K562 (cell line): ENCODE data around the gene TRIM32. TPM values are rescaled to one million over a fixed set of nuclear protein-coding genes. Genes with fewer than 3 reads are reported as not detected.

Experiments
- ATAC-seq: fragments of 200-7000 bp; cut with Tn5 transposase; 3 replicates; pipeline ENCODE4 v1.9.1; 2020; ENCODE audit warnings: moderate library complexity
- BruUV-seq: library from RNA; stranded (reverse); fragments of 400-500 nt; replicated peaks from 2 replicates; lab custom pipeline; 2021; lab: Mats Ljungman, UMichigan
- CTCF ChIA-PET: fragments of 300-600 bp; formaldehyde crosslinking; extraction: SDS; loops from one replicate; lab custom pipeline; 2021; ENCODE audit warnings: low intra/inter-chr PET ratio; lab: Yijun Ruan, JAX
- POLR2A ChIA-PET: fragments of 300-600, 350-650 bp; sonication (Branson Sonifier 250); formaldehyde crosslinking; extraction: SDS; loops from one replicate; lab custom pipeline; 2021; ENCODE audit warnings: antibody characterized with exemption, inconsistent platforms; lab: Yijun Ruan, JAX
- DNase-seq, 4 experiments: peaks; one replicate each; pipeline versions ENCODE4 v3.0.0 to v3.0.0-alpha.2; 2011 to 2018; ENCODE audit warnings: low spot score in 3 of 4, mixed read lengths in 3 of 4; ENCODE audit errors: extremely low read depth in 1 of 4
- FAIRE-seq: peaks from 2 replicates; lab custom pipeline; 2011; peaks lifted over from hg19 to GRCh38; lab: Jason Lieb, UNC
- H2AFZ ChIP-seq: 2 replicates; pipeline ENCODE4 v1.6.0; 2011; ENCODE audit warnings: low read depth, low read length, control low read depth, inconsistent platforms
- H3K27ac ChIP-seq: fragments of 200-600 bp; 3 replicates; pipeline ENCODE4 v1.8.0; 2011; ENCODE audit warnings: low read depth, mild to moderate bottlenecking, control low read depth, inconsistent platforms, low read length, moderate library complexity, mixed read lengths; ENCODE audit errors: extremely low read depth
- H3K27me3 ChIP-seq, 2 experiments: fragments of 300-600 bp in 1 of 2; 2 replicates in 1 of 2; 3 replicates in 1 of 2; pipeline versions ENCODE4 v1.6.0 to v1.8.0; 2011; ENCODE audit warnings: inconsistent platforms in 2 of 2, low read length in 2 of 2, mild to moderate bottlenecking in 1 of 2, mixed read lengths in 1 of 2, moderate library complexity in 1 of 2; ENCODE audit not compliant: control insufficient read depth in 2 of 2, insufficient read depth in 2 of 2
- H3K36me3 ChIP-seq: fragments of 300-600 bp; 3 replicates; pipeline ENCODE4 v1.8.0; 2011; ENCODE audit warnings: mild to moderate bottlenecking, low read length, inconsistent platforms; ENCODE audit not compliant: control insufficient read depth, insufficient read depth
- H3K4me1 ChIP-seq, 2 experiments: fragments of 200-600 bp in 1 of 2; replicated peaks in 1 of 2; 2 replicates in 1 of 2; 3 replicates in 1 of 2; pipeline versions ENCODE4 v1.5.1 to v1.8.0; 2011; ENCODE audit warnings: inconsistent platforms in 2 of 2, low read length in 2 of 2, mild to moderate bottlenecking in 1 of 2, mixed read lengths in 1 of 2, moderate library complexity in 1 of 2; ENCODE audit not compliant: control insufficient read depth in 2 of 2, insufficient read depth in 2 of 2
- H3K4me2 ChIP-seq: 2 replicates; pipeline ENCODE4 v1.6.1; 2011; ENCODE audit warnings: low read length, control low read depth, inconsistent platforms, mixed read lengths; ENCODE audit not compliant: insufficient read depth
- H3K4me3 ChIP-seq: fragments of 200-600 bp; sonication (generic), shearing (Covaris generic); 2 replicates; pipeline ENCODE4 v1.5.1; 2016; ENCODE audit warnings: control low read depth, inconsistent platforms
- H3K79me2 ChIP-seq: fragments of 200-600 bp; 3 replicates; pipeline ENCODE4 v1.8.0; 2011; ENCODE audit warnings: low read length, inconsistent platforms; ENCODE audit not compliant: control insufficient read depth, insufficient read depth
- H3K9ac ChIP-seq, 2 experiments: 2 replicates each; pipeline versions ENCODE4 v1.6.0 to v1.6.1; 2011; ENCODE audit warnings: low read depth in 2 of 2, low read length in 2 of 2, control low read depth in 1 of 2, inconsistent platforms in 1 of 2, mild to moderate bottlenecking in 1 of 2, mixed read lengths in 1 of 2; ENCODE audit not compliant: insufficient read depth in 1 of 2
- H3K9me1 ChIP-seq: one replicate; pipeline ENCODE4 v1.6.0; 2011; ENCODE audit warnings: inconsistent platforms, mild to moderate bottlenecking, low read length, moderate library complexity; ENCODE audit not compliant: control insufficient read depth, insufficient read depth
- H3K9me3 ChIP-seq: replicated peaks from 2 replicates; pipeline ENCODE4 v1.5.1; 2011; ENCODE audit warnings: low read depth, low read length, inconsistent platforms; ENCODE audit not compliant: control insufficient read depth, insufficient read depth
- H4K20me1 ChIP-seq: replicated peaks from 2 replicates; pipeline ENCODE4 v1.6.1; 2011; ENCODE audit warnings: low read length, inconsistent platforms, mixed read lengths; ENCODE audit not compliant: control insufficient read depth, insufficient read depth
- DIDO1 ChIP-seq: fragments of 450-650 bp; IDR thresholded peaks from 2 replicates; pipeline ENCODE4 v1.6.1; 2016; ENCODE audit warnings: low read depth, missing biosample characterization, missing genetic modification characterization
- KDM5B ChIP-seq: fragments of 200-600 bp; sonication (generic); IDR thresholded peaks from 2 replicates; pipeline ENCODE4 v1.6.1; 2012; ENCODE audit warnings: low read depth, mild to moderate bottlenecking, moderate library complexity, low read length, control low read depth, inconsistent platforms; ENCODE audit not compliant: insufficient replicate concordance
- MBD1 ChIP-seq: fragments of 250-450 bp; sonication (Bioruptor Pico); IDR thresholded peaks from 2 replicates; pipeline ENCODE4 v1.8.0; 2022; ENCODE audit warnings: inconsistent platforms
- RBM34 ChIP-seq: fragments of 200-400 bp; formaldehyde crosslinking; IDR thresholded peaks from 2 replicates; pipeline ENCODE4 v1.6.1; 2018; ENCODE audit warnings: low read length, borderline replicate concordance; ENCODE audit not compliant: insufficient read depth
- SMAD3 ChIP-seq: fragments of 450-650 bp; formaldehyde crosslinking; conservative IDR thresholded peaks from 2 replicates; pipeline ENCODE4 v1.4.0; 2020; ENCODE audit warnings: mild to moderate bottlenecking
- SREBF2 ChIP-seq: sonication (generic); formaldehyde crosslinking; IDR thresholded peaks from 2 replicates; pipeline ENCODE4 v1.4.0; 2020; ENCODE audit warnings: mild to moderate bottlenecking, missing genetic modification reagents
- VEZF1 ChIP-seq: fragments of 200-800 bp; sonication (Bioruptor generic); IDR thresholded peaks from 2 replicates; pipeline ENCODE4 v1.6.1; 2017; ENCODE audit warnings: missing genetic modification characterization, missing compliant biosample characterization
- ZBTB34 ChIP-seq: fragments of 250-450 bp; sonication (Bioruptor Pico); IDR thresholded peaks from 2 replicates; pipeline ENCODE4 v1.8.0; 2021; ENCODE audit warnings: mild to moderate bottlenecking, moderate library complexity
- ZNF23 ChIP-seq: fragments of 250-450 bp; sonication (Bioruptor Pico); IDR thresholded peaks from 2 replicates; pipeline ENCODE4 v1.4.0; 2020; ENCODE audit warnings: mild to moderate bottlenecking
- WGBS: fragments of 100-300 bp; shearing (Covaris generic); methylation state at CpG from one replicate; pipeline ENCODE4 v1.1.6; 2016; ENCODE audit warnings: low coverage, mixed read lengths; ENCODE audit not compliant: insufficient coverage; ENCODE audit errors: missing lambda C conversion rate; 5-methylcytosine and 5-hydroxymethylcytosine counted together
- in situ Hi-C: fragments of 300-500 bp; cut with MboI; formaldehyde crosslinking; loops from 4 replicates; pipeline ENCODE4 v1.15.0; 2018; ENCODE audit warnings: inconsistent platforms, mixed read lengths
- intact Hi-C: fragments of 100-400 bp; cut with micrococcal nuclease; formaldehyde crosslinking; loops from 2 replicates; pipeline ENCODE4 v1.14.2; 2022
- polyA plus RNA-seq, 8 experiments: library from polyadenylated mRNA; depleted of rRNA in 4 of 8; stranded (reverse) in 5 of 8; unstranded in 3 of 8; fragments of >200 nt; fragmentation: Nextera tagmentation in 2 of 8; fragmentation: Illumina TruSeq in 1 of 8; extraction: Ambion mirVana in 2 of 8; extraction: Trizol in 1 of 8; gene quantifications; 2 replicates each; pipeline versions ENCODE4 v1.2.1 to v1.2.3, GENCODE V29; 2011 to 2014; ENCODE audit warnings: inconsistent platforms in 1 of 8, missing spikeins in 1 of 8
- total RNA-seq, 7 experiments: library from RNA; depleted of rRNA in 6 of 7; stranded (reverse); fragments of >200 nt in 6 of 7; fragmentation: Illumina TruSeq in 2 of 7; extraction: Trizol in 2 of 7; gene quantifications; 2 replicates each; pipeline versions ENCODE4 v1.2.1 to v1.2.3, GENCODE V29; 2011 to 2021; ENCODE audit warnings: low replicate concordance in 1 of 7

The TRIM32 gene
- total and polyA plus RNA-seq, 9 of the 15 experiments (the other 6 are each of a cell fraction or from before 2014, with no cell fraction given): 3.5 to 9.4 (median 5.9) TPM

- Histone ChIP-seq H3K27ac (no peak overlapping the region), H3K4me2 (no peak overlapping the region), H3K9ac (no peak overlapping the region), H3K36me3 (no peaks in the 10 kb centered on the region), H3K27me3 (no peaks in the 10 kb centered on the region), H3K9me1 (no peaks in the 10 kb centered on the region), H3K4me3 (no peak overlapping the region), H3K9me3 (no peaks in the 10 kb centered on the region), H4K20me1 (no peaks in the 10 kb centered on the region), H2AFZ (no peak overlapping the region), H3K4me1 (no peaks in the 10 kb centered on the region), H3K79me2 (no peaks in the 10 kb centered on the region)
- TF ChIP-seq DIDO1 (tag) (no peak), KDM5B (no peak), RBM34 (no peak)
- no peak for FAIRE-seq
- WGBS: 5% methylated on average over 8 of the region's 8 CpGs
- no peak for DNase-seq
- in situ Hi-C loops (no loop called here), intact Hi-C loops (no loop called here)
- POLR2A ChIA-PET: no interaction called here
- ATAC-seq: peak; percentile 41; the same call in 2 of the 3 replicates
- BruUV-seq: no TSS peak
- CTCF ChIA-PET: no interaction called here
Observed at GRCh38 chr9:116706310-116707290, 19.5 kb downstream of the TRIM32 start.

GRCh38 chr9:116712781-116713180, 25.7 kb downstream of the TRIM32 start:
- Histone ChIP-seq H2AFZ (no peak overlapping the region), H3K36me3 (no peaks in the 10 kb centered on the region), H3K9me3 (no peaks in the 10 kb centered on the region), H3K27me3 (no peaks in the 10 kb centered on the region), H3K9ac (no peak overlapping the region), H3K9me1 (no peaks in the 10 kb centered on the region), H3K4me2 (no peak overlapping the region), H3K4me1 (no peaks in the 10 kb centered on the region), H4K20me1 (no peaks in the 10 kb centered on the region), H3K4me3 (no peak overlapping the region), H3K27ac (no peak overlapping the region), H3K79me2 (no peaks in the 10 kb centered on the region)
- ATAC-seq (no peak), DNase-seq (no peak), FAIRE-seq (no peak)
- CTCF ChIA-PET: no interaction called here
- WGBS: 4% methylated on average over 3 of the region's 3 CpGs
- POLR2A ChIA-PET: no interaction called here
- in situ Hi-C loops (no loop called here), intact Hi-C loops (no loop called here)
- BruUV-seq: no TSS peak
- TF ChIP-seq VEZF1 (CRISPR knock-in tag) (no peak), ZBTB34 (CRISPR knock-in tag) (no peak), MBD1 (no peak), SREBF2 (no peak), ZNF23 (no peak), SMAD3 (CRISPR knock-in tag) (no peak)
